8988T (cell line): ENCODE results near the gene MYO15B.

Experiments
- DNase-seq: peaks from one replicate; pipeline ENCODE4 v3.0.0; 2011

The MYO15B gene

DNA sequence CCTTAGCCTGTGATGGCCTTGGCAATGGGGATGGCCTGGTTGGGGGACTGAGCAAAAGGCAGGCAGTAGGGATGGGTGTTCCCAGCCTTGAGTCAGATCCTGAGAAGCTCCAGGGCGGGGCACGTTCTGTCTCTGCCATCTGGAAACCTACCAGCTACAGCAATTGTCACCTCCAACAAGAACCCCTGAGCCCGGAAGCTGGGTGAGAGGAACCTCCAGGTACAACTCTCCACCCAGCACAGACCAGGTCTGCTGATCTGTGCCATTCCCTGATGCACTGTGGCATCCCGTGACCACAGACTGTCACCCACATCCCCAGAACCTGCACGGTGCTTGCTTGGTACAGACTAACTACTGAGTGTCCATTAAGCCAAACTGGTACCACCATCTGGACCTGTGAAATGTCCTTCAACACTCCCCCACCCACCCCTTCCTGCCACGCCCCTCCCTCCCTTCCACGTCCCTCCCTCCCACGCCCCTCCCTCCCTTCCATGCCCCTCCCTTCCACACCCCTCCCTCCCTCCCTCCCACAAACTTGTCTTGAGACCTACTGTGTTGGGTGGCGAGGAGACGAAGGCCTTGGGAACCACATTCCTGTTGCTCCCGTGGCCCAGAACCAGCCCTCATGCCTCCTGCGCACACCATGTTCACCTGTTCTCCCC is 16.6 kb downstream of the MYO15B start:
- no peak for DNase-seq

DNA sequence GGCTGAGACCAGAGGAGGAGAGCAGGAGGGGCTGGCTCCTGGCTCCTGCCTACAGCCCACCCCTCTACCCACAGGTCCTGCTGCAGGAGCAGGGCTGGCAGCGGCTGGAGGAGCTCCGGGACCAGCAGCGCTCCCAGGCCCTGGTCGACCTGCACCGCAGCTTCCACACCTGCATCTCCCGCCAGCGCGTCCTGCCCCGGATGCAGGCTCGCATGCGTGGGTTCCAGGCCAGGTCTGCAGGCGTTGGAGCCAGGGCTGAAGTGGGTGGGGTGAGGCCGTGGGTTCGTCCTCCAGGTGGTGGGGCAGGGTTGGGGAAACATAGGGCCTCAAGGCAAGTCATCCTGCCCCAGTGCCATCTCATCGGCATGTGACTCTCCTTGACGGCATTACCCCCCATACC is 18.2 kb downstream of the MYO15B start:
- no peak for DNase-seq

DNA sequence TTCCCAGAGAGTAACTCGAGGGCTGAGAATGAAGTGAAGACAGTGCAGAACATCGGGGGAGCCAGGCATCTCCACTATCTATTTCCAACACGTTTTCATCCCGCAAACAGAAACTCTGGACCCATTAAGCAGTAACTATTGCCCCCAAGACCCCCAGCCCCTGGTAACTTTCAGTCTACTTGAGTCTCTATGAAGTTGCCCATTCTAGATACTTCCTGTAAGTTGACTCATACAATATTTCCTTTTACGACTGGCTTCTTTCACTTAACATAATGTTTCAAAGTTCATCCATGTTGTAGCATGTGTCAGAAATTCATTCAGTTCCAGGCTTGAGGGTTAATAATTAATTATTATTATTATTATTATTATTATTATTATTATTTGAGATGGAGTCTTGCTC is 19.5 kb downstream of the MYO15B start:
- DNase-seq = no peak

DNA sequence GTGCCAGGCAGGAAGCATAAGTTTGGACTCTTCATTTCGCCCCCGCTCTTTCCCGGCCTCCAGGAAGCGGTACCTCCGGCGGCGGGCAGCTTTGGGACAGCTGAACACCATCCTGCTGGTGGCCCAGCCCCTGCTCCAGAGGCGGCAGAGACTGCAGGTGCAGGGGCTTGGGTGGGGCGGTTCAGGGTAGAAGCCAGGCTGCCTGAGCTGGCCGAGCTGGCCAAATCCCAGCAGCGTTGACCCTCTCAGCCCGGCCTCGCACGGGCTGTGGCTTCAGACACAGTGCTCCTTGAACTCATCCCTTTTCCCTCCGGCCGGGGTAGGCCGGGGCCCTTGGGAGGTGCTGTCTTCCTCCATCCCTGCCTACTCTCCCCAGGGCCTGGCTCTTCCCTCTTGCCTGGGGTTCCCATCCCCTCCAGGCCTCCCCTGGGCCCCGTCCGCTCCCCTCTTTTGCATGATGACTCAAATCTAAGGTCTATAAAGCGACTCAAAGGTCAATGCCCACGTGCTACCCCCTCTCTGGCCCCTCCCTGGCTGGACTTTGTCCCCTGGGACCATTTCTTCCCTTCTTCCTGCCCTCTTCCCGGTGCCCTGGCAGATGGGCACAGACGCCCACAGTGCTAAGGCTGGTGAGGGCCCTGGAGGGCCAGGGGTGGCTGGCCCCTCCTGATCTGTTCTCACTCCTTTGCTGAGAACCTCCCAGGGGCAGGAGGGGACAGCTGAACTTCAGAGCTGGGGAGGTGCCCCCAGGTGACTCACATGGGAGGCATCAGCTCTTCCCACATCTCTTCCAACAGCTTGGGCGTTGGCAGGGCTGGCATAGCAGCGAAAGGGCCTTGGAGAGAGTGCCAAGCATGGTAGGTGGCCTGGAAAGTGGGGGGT is 22.7 kb downstream of the MYO15B start:
- DNase-seq = no peak

DNA sequence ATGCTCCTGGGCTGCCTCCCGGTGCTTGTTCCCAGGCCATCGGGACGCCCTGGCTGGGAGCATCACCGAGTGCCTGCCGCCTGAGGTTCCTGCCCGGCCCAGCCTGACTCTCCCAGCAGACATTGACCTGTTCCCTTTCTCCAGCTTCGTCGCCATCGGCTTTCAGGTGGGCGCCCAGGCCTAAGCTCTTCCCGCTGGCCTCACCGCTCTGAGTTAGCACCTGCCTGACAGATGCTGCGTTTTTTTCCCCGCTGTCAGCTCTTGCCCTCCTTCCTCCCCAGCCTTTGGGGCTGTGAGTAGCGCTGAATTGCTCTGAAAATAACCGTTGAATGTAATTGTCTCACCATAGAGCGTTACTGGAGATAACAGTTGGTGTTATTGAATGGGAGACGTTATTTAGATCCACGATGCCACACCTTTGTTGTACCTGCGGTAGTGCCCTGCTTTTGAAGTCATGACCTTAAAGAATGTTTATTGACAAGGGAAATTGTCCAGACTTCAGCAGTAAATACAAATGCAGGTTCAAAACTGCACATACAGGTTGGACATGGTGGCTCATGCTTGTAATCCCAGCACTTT is 24.3 kb downstream of the MYO15B start:
- no peak for DNase-seq

DNA sequence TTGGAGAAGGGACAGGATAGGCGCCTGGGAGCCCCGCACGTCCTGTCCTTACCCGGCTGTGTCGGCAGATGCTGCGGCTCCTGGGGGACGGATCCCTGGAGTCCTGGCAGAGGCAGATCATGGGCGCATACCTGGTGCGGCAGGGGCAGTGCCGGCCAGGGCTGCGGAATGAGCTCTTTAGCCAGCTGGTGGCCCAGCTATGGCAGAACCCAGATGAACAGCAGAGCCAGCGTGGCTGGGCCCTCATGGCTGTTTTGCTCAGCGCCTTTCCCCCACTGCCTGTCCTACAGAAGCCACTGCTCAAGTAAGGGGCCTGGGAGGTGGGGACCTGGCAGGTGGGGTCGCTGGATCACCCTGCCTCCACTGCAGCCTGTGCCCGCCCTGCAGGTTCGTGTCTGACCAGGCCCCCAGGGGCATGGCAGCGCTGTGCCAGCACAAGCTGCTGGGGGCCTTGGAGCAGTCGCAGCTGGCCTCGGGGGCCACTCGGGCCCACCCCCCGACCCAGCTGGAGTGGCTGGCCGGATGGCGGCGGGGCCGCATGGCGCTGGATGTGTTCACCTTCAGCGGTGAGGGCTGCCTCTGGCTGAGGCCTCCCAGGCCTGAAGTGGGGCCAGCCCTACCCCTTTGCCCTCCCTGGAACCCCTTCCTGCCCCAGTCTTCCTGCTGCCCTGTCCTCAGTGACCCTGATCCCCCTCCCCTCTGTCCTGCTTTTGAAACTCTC is 25.5 kb downstream of the MYO15B start:
- no peak for DNase-seq

DNA sequence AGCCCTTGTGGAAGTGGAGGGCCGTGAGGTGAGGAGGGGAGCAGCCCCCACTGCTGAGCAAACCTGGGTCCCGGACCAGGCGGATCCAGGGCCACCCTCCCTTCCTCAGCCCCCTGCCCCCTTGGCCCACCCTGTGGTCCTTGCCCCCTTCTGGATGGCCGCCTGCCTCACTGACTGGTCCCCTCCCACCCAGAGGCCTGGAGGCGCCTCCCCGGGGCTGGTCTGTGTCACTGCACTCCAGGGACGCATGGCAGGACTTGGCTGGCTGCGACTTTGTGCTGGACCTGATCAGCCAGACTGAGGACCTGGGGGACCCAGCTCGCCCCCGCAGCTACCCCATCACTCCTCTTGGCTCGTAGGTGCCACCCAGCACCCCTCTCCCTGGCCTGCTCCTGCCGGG is 26.4 kb downstream of the MYO15B start:
- peak; percentile 77 for DNase-seq

DNA sequence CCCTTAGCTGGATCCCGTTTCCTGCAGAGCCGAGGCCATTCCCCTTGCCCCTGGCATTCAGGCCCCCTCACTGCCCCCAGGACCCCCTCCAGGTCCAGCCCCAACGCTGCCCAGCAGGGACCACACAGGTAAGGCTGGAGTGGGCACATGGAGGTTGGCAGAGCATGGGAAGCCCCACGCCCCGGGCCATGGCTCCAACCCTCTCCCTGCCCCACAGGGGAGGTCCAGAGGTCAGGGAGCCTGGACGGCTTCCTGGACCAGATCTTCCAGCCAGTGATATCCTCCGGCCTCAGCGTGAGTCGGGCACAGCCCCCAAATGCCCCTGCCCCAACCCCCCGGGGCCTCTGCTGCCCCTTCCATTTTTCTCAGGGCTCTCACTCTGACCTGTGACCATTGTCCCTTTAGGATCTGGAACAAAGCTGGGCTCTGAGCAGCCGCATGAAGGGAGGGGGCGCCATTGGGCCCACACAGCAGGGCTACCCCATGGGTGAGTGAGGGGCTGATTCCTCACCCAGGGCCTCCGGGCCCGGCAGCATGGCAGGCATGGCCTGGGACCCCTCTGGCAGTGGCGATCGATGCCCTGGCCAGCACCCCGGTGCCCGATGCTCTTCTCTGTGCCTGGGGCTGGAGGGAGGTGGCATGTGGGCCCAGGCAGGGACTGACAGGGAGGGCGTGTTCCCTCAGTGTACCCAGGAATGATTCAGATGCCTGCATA is 27.1 kb downstream of the MYO15B start:
- DNase-seq = no peak

DNA sequence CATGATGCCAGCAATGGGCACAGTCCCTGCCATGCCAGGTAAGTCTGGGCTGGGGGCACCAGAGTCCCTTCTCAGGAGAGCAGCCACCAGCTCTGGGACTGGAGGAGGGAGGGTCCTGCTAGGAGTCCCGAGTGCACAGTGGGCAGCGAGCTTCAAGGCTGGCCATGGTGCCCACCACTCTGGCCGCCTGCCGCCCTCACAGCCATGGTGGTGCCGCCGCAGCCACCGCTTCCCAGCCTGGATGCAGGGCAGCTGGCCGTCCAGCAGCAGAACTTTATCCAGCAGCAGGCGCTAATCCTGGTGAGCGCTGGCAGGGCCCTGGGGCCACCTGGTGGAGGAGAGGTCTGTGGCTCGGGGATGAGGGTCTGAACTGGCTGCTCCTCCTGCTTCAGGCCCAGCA is 27.7 kb downstream of the MYO15B start:
- no peak for DNase-seq

DNA sequence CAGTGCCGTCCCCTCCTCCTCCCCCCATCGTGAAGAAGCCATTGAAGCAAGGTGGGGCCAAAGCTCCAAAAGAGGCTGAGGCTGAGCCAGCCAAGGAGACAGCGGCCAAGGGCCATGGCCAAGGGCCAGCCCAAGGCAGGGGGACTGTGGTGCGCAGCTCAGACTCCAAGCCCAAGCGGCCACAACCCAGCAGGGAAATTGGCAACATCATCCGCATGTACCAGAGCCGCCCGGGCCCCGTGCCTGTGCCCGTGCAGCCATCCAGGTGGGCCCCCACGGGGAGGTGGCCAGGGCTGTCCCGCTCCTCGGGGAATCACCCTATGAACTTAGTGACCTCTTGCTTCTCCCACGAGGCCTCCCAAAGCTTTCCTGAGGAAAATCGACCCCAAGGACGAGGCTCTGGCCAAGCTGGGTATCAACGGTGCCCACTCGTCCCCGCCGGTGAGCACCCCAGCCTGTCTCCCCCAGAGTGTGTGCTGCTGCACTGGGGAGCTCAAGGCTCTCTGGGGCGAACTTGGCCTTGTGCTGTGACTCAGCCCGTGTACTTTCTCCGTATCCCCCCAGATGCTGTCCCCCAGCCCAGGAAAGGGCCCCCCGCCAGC is 29.0 kb downstream of the MYO15B start:
- no peak for DNase-seq

DNA sequence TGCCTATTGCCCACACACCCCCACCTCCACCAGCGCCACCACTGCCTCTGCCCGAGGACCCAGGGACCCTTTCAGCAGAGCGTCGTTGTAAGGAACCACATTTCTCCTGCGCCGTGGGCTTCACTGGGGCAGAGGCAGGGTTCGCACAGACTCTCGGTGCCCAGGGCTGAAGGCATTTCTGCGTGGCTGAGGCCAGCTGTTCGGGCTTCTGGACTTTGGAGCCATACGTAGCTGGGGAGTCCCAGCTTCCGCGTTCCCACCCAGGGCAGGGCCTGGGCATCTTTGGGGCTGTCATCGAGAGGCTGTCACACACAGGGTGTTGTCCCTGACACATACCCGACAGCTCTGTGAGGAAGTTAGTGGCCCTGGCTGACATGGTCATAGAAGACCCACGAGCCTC is 29.6 kb downstream of the MYO15B start:
- no peak for DNase-seq

DNA sequence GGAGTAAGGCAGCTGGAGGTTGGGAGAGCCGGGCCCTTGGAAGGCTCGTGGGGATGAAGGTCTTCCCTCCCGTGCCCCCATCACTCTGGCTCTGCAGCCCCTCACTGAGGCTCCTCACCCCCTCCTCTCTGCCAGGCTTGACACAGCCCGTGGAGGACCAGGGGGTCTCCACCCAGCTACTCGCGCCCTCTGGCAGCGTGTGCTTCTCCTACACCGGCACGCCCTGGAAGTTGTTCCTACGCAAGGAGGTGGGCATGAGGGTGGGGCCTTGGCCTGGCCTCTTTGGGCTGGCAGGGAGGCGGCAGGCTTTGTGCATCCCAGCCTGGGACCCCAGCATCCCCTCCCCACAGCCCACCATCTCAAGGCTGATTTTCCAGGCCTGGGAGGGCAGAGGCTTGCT is 30.1 kb downstream of the MYO15B start:
- no peak for DNase-seq

DNA sequence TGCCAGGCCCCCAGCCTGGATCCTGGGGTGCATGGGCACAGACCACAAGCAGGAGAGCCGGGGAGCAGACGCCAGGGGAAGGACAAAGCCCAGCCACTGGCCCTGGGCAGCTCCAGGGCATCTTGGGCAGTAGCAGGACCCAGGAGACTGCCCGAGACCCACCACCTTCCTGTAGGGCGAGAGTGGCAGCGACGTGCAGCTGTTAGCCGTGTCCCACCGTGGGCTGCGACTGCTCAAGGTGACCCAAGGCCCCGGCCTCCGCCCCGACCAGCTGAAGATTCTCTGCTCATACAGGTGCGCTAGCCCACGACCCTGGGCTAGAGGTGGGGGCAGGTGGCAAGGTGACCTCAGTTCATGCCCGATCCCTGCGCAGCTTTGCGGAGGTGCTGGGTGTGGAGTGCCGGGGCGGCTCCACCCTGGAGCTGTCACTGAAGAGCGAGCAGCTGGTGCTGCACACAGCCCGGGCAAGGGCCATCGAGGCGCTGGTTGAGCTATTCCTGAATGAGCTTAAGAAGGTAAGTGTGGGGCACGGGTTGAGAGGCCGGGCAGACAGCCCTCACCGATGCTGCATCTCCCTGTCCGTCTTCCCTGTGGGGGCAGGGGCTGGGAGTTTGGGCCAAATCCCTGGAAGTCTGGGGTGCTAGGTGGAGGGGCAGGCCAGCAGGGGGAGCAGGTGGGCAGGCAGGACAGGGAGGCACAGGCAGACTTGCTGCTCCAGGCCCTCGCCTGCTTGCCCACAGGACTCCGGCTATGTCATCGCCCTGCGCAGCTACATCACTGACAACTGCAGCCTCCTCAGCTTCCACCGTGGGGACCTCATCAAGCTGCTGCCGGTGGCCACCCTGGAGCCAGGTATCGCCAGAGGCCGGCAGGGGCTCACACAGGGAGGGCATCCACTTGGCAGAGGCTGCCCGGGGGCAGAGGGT is 32.2 kb downstream of the MYO15B start:
- DNase-seq = peak; percentile 83

DNA sequence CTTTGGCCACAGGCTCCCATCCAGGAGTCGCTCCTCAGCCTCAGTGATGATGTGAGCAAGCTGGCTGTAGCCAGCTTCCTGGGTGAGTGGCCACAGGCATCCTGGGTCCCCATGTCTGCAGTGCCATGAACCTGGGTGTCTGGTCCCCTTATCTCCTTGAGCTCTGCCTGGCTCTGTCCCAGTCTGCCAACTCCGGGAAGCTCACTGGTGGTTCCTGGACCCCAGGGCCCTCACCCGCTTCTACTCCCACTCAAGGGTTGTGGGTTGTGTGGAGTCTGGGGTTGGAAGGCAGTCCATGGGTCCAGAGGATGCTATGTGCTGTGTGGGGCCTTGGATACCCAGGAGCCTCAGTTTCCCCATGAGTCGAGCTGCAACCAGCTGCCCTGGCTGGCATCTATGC is 33.9 kb downstream of the MYO15B start:
- DNase-seq = no peak

DNA sequence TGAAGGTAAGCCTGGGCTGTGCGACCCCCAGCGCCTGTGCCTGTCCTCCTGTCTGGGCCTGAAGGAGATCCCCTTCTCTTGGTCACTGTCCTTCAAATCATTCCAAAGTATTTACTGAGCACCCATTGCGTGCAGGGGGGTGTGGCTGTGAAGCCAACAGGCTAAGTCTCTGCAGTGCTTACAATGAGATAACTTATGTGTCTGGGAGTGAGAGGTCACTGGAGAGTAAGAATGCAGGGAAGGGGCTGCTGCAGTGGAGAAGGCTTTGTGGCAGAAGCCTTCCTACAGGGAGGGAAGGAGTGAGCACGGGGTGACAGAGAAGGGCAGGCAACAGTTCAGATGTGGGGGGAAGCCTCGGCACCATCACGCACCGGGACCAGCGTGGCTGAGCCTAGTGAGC is 34.5 kb downstream of the MYO15B start:
- no peak for DNase-seq

DNA sequence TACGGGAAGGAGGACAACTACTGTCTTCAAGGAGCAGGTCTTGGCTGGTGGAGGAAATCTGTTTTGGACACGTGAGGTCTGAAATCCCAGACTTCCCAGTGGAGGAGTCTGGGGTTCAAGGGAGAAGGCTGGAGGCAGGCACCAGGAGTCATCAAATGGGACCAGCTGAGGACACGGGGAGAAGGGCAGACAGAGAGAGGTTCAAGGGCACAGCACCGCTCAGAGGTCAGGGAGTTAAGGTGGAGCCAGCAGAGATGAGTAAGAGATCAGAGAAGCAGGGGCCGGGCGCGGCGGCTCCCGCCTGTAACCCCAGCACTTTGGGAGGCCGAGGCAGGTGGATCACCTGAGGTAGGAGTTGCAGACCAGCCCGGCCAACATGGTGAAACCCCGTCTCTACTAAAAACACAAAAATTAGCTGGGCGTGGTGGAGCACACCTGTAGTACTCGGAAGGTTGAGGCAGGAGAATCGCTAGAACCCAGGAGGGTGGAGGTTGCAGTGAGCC is 35.2 kb downstream of the MYO15B start:
- no peak for DNase-seq

DNA sequence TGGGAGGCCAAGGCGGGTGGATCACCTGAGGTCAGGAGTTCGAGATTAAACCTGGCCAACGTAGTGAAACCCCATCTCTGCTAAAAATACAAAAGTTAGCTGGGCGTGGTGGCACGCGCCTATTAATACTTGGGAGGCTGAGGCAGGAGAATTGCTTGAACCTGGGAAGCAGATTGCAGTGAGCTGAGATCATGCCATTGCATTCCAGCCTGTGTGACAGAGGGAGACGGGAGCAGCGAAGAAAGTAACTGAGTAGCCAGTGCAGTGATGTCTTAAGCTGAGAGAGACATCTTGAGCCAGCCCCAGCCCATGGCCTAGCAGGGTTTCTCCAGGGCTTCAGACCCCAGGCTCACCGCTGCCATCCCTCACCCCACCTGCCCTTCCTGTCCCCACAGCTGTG is 35.8 kb downstream of the MYO15B start:
- no peak for DNase-seq

DNA sequence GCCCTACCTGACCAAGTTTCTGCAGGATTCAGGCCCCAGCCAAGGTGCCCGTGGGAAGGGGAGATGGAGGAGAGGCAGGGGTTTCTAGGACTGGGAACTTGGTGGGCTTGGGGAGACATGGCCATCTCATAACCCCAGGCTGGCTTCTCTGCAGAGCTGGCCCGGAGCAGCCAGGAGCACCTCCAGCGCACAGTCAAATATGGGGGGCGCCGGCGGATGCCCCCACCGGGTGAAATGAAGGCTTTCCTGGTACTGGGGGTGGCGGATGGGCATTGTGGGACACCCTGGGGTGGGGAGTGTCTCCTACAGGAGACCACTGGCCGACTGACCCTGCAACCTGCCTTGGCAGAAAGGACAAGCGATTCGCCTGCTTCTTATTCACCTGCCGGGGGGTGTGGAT is 36.4 kb downstream of the MYO15B start:
- no peak for DNase-seq

DNA sequence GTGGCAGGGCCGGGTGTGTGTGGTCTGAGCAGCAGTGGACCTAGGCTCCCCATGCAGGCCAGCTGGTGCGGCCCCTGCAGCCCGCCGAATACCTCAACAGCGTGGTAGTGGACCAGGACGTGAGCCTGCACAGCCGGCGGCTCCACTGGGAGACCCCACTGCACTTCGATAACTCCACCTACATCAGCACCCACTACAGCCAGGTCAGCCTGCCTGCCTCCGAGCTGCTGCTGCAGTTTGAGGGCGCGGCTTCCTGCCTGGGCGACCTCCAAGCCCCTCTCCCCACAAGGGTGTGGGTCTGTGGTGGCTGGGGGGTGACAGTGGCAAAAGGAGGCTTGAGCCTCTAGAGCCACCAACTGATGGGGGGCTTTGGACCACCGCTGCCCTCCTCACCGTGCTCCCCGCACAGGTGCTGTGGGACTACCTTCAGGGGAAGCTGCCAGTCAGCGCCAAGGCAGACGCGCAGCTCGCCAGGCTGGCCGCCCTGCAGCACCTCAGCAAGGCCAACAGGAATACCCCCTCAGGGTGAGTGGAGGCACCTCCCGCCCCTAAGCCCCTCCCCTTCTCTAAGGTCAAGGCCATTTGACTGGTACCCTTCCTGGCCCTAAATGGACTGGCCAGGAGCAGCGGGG is 37.2 kb downstream of the MYO15B start:
- no peak for DNase-seq

DNA sequence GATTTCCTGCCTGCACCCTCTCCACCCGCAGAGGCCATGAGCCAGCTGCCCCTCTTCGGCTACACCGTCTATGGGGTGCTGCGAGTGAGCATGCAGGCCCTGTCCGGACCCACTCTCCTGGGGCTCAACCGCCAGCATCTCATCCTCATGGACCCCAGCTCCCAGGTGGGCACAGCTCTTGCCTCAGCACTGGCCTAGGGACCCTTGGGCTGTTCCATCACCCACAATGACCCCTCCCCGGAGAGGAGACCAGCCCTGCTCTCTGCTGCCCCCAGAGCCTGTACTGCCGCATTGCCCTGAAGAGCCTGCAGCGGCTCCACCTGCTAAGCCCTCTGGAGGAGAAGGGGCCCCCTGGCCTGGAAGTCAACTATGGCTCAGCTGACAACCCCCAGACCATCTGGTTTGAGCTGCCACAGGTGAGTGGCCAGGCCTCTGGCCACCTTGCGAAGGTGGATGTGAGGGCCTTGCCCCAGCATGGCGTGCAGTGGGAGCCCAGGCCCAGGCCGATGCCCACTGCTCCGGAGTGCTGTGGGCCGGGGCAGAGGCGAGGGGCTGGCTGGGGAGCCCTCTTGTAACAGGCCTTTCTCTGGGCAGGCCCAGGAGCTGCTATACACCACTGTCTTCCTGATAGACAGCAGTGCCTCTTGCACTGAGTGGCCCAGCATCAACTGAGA is 38.4 kb downstream of the MYO15B start:
- peak; percentile 78 for DNase-seq
